Parathyroid adenoma (tissue), 2 donors: ENCODE measurements around the gene ZNF609.
A peak's percentile ranks its signal among the peaks of the same experiment; 100 is the strongest.

Experiments used
- H2AFZ ChIP-seq: fragments of 300-600 bp; sonication (generic); one replicate; pipeline ENCODE4 v1.7.0; 2017; ENCODE audit warnings: antibody characterized with exemption, mild to moderate bottlenecking
- H3K27ac ChIP-seq: fragments of 300-600 bp; sonication (generic); one replicate; pipeline ENCODE4 v1.7.0; 2017
- H3K27me3 ChIP-seq: fragments of 300-600 bp; sonication (generic); one replicate; pipeline ENCODE4 v1.7.0; 2017; ENCODE audit warnings: low read length; ENCODE audit not compliant: control insufficient read depth, insufficient read depth
- H3K36me3 ChIP-seq: fragments of 300-600 bp; sonication (generic); one replicate; pipeline ENCODE4 v1.7.0; 2017; ENCODE audit warnings: low read length; ENCODE audit not compliant: control insufficient read depth, insufficient read depth
- H3K4me1 ChIP-seq: fragments of 300-600 bp; sonication (generic); one replicate; pipeline ENCODE4 v1.7.0; 2017; ENCODE audit warnings: control low read depth
- H3K4me2 ChIP-seq: fragments of 300-600 bp; sonication (generic); one replicate; pipeline ENCODE4 v1.7.0; 2017; ENCODE audit warnings: low read length
- H3K4me3 ChIP-seq: fragments of 300-600 bp; sonication (generic); one replicate; pipeline ENCODE4 v1.7.0; 2017; ENCODE audit warnings: low read depth, low read length
- H3K79me2 ChIP-seq: fragments of 300-600 bp; sonication (generic); one replicate; pipeline ENCODE4 v1.7.0; 2017; ENCODE audit warnings: control low read depth
- H3K9ac ChIP-seq: fragments of 300-600 bp; sonication (generic); one replicate; pipeline ENCODE4 v1.7.0; 2017; ENCODE audit warnings: mild to moderate bottlenecking
- H3K9me3 ChIP-seq: fragments of 300-600 bp; sonication (generic); one replicate; pipeline ENCODE4 v1.7.0; 2017; ENCODE audit warnings: low read length; ENCODE audit not compliant: control insufficient read depth
- CTCF ChIP-seq: fragments of 300-600 bp; sonication (generic); IDR thresholded peaks from one replicate; pipeline ENCODE4 v1.7.0; 2017; ENCODE audit warnings: antibody characterized with exemption, mild to moderate bottlenecking
- donor health status: primary hyperparathyroidism.

ZNF609 gene

GRCh38 chr15:64560998-64561397 is 100.6 kb downstream of the ZNF609 start:
- H3K27ac ChIP-seq, result no peak overlapping the region
- H3K9ac ChIP-seq, result no peak overlapping the region
- no peak overlapping the region for H3K4me3 ChIP-seq
- no peak overlapping the region for H2AFZ ChIP-seq
- no peaks in the 10 kb centered on the region for H3K36me3 ChIP-seq
- no peaks in the 10 kb centered on the region for H3K27me3 ChIP-seq
- peaks cover 5% of the 10 kb centered on the region for H3K4me1 ChIP-seq
- TF ChIP-seq CTCF, result no peak
- no peaks in the 10 kb centered on the region for H3K9me3 ChIP-seq
- no peaks in the 10 kb centered on the region for H3K79me2 ChIP-seq
- no peak overlapping the region for H3K4me2 ChIP-seq

GRCh38 chr15:64562003-64562640 is 101.7 kb downstream of the ZNF609 start:
- Histone ChIP-seq H3K27ac (no peak overlapping the region), H3K9me3 (no peaks in the 10 kb centered on the region), H3K4me2 (no peak overlapping the region), H3K79me2 (no peaks in the 10 kb centered on the region), H3K4me1 (peaks cover 13% of the 10 kb centered on the region), H2AFZ (no peak overlapping the region), H3K9ac (no peak overlapping the region), H3K4me3 (no peak overlapping the region), H3K36me3 (no peaks in the 10 kb centered on the region), H3K27me3 (no peaks in the 10 kb centered on the region)
- no peak for TF ChIP-seq CTCF

GRCh38 chr15:64566102-64566501 is 105.7 kb downstream of the ZNF609 start:
- H2AFZ ChIP-seq, result no peak overlapping the region

GRCh38 chr15:64566629-64567427 is 106.5 kb downstream of the ZNF609 start:
- H3K27me3 ChIP-seq, result no peaks in the 10 kb centered on the region
- H3K4me3 ChIP-seq, result no peak overlapping the region
- H3K9ac ChIP-seq, result no peak overlapping the region
- H3K9me3 ChIP-seq, result no peaks in the 10 kb centered on the region
- TF ChIP-seq CTCF, result no peak
- peak overlapping the region; percentile 1 for H3K4me2 ChIP-seq
- H3K79me2 ChIP-seq, result no peaks in the 10 kb centered on the region
- no peaks in the 10 kb centered on the region for H3K36me3 ChIP-seq
- H3K4me1 ChIP-seq, result peaks cover 14% of the 10 kb centered on the region
- peak overlapping the region; percentile 44 for H3K27ac ChIP-seq
- H2AFZ ChIP-seq, result no peak overlapping the region

More at GRCh38 chr15:64566102-64566501, 105.7 kb downstream of the ZNF609 start:
- no peaks in the 10 kb centered on the region for H3K9me3 ChIP-seq
- no peak overlapping the region for H3K4me3 ChIP-seq
- no peaks in the 10 kb centered on the region for H3K36me3 ChIP-seq
- TF ChIP-seq CTCF, result no peak
- no peak overlapping the region for H3K9ac ChIP-seq
- no peak overlapping the region for H3K4me2 ChIP-seq
- H3K79me2 ChIP-seq, result no peaks in the 10 kb centered on the region
- peaks cover 14% of the 10 kb centered on the region for H3K4me1 ChIP-seq
- no peaks in the 10 kb centered on the region for H3K27me3 ChIP-seq
- peak overlapping the region; percentile 44 for H3K27ac ChIP-seq
